Prostate gland (tissue), 2 donors: ENCODE results near the gene CD48.

Source experiments
- CTCF ChIP-seq, 4 experiments: fragments of 200-600 bp in 2 of 4; fragments of 450-650 bp in 2 of 4; sonication (generic) in 2 of 4; IDR thresholded peaks; 1 replicate in 3 of 4; 2 replicates in 1 of 4; pipeline ENCODE4 v1.5.1; 2016 to 2019; ENCODE audit warnings: antibody characterized with exemption in 4 of 4, mild to moderate bottlenecking in 2 of 4, moderate library complexity in 2 of 4
- POLR2A ChIP-seq: fragments of 450-650 bp; IDR thresholded peaks from one replicate; pipeline ENCODE4 v1.6.1; 2016; ENCODE audit warnings: antibody characterized with exemption, mild to moderate bottlenecking
- POLR2AphosphoS5 ChIP-seq: sonication (generic); formaldehyde crosslinking; IDR thresholded peaks from one replicate; pipeline ENCODE4 v1.6.1; 2017; ENCODE audit warnings: antibody characterized with exemption

- TF ChIP-seq CTCF (IDR thresholded peaks at IDR 0.05) (no peak), POLR2A (no peak), POLR2AphosphoS5 (no peak)
Observed at GRCh38 chr1:160630523-160631451, 80.8 kb downstream of the CD48 start.
